Measurements from ENCODE around the gene ADGRB3. TPM values are rescaled to one million over a fixed set of nuclear protein-coding genes. Genes with fewer than 3 reads are reported as not detected.

The ADGRB3 gene
- total RNA-seq, 1 experiment from 2014 or later: 2.0 TPM

DNA sequence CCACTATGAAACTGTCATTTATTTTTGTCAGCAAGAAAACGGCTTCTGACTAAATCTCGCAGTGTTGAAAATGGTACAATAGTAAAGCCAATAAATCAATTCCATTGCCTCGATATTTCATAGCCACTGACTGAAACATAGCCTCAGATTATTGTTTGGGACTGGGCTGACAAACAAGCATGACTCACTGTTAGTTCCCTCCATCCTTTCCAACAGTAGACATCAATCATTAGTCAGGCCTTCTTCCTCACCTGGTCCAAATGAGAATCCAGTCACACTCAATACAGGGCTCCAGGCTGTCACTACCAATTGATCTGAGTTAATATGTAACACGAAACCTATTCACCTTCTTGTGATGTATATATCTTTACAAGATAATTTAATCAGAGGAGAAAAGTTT is 66.1 kb downstream of the ADGRB3 start:
- no peak for DNase-seq (ENCODE audit: low read depth)

DNA sequence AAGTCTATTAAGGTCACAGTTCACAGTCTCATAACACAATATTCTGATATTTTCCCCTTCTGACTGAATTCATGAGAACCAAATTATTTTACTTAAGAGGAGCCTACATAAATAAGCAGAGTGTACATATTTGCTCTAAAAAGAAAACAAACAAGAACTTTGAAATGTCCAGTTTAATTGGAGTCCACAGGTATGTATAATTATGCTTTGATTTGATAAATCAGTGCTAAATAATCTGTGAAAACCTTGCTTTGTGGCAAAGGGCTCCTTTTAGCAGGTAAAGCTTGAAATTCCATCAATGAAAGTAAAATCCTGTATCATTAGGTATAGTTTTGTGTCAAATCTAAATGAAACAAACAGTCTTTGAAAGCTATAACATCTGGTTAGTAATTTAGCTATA is 69.4 kb downstream of the ADGRB3 start:
- DNase-seq (ENCODE audit: low read depth): no peak

DNA sequence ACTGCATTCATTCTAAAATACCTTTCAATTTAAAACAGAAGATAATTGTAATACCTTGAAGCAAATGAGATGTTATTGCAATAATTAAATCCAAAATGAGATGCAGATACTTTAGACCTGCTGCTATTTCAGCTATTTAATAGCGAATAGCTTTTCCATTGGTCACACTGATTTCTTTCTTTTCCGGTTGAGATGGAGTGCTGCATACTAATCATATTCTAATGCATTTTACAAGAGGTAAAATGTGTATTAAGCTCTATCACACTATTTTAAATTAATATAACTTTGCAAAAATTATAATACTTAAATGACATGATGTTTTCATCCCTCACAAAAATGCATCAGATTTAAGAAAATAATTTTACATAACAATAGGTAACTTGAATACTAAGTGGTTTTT is 74.0 kb downstream of the ADGRB3 start:
- no peak for DNase-seq (ENCODE audit: low read depth)

DNA sequence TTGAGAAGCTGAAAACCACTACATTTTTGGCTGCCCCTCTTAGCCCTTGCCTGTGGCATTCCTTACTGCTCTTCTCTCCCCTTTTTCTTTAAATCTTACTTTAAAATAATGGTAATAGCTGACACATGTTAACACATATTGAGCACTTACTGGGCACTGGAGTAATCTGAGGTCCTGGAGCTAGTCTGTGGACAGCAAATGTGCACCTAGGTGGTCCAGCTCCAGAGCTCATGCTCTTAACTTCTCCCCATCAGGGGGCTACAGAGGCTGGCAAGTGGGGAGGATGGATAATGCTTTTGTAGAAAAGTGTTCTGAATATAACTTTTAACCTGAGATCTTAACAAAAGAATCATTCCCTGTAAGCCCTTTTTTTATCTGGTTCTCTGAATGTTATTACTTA is 74.8 kb downstream of the ADGRB3 start:
- no peak for DNase-seq (ENCODE audit: low read depth)

DNA sequence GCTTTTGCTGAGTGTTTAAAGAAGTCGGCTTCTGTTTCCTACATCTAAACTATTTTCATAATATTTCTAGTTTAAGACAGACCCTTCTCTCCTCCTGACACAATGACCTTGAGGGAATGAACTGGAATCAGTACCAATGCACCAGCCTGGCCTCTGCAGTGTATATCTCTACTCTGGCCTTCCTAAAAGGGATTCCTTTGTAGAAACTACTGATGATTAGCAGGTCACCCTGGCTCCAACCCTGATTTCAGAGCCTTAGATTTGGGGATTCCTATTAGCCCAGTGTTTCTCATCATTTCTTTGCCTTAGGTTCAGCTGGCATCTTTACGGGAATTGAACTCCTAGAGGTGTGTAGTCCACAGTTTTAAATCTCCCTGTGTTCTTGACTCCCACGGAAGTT is 75.4 kb downstream of the ADGRB3 start:
- DNase-seq (ENCODE audit: low read depth): no peak

DNA sequence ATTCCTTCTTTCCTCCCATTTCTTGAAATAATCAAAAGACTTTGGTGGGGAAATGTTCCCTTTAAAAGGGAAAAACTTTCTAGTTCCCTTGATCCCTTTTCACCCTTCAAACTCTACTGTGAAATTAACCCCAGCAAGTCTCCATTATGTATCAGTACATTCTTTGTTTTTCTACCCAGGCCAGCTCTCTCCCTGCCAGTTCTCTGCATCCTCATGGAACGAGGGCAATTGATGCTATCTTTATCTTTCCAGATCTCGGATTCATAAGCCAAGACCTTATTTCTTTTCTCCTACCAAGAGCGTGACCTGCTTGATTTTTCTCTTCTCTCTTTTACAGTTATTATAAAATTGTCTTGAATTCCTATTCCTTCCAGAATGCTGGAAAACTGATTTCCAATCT is 75.8 kb downstream of the ADGRB3 start:
- no peak for DNase-seq (ENCODE audit: low read depth)

DNA sequence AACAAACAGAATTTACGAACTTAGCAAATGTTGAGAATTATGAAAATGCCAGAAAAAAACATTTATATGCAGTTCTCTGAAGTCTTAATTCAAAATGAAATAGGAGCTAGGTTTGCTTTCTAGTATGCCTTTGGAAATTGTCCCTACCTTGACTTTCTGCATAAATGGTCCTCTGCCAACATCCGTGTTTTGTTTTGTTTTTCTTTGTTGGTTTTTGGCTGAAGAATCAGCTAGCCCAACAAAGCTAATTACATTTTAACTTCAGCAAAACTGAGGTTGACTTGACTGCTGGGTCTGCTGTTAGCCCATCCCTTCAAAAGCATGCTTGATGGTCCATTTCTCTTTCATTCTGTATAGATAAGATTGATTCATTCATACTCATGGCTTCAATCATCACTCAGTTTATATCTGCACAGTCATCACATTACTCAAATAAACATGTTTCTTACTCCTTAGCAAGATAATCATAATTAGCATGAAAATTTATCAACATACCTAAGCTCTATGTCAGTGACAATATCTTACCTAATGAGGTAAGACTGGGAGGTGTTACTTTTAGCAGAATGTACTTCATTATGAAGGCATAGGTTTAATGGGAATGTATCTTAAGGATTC is 76.4 kb downstream of the ADGRB3 start:
- DNase-seq (ENCODE audit: low read depth): no peak

DNA sequence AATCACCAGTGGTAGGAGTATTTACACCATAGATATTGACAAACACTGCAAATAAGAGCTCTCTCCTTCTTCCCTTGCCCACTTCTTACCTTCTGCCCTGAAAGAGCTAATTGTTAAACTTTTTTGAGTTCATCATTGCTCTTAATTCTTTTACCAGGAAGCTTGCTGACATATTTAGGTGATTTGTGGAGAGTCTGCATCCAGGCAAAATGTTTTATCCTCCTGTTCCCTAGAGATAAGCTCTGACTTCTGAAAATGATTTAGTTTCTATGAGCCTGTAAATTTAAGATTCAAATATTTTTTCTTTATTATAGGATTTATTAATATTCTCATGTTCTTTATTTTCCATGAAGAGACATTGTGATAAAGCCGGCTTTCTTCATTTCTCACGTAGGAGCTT is 81.5 kb downstream of the ADGRB3 start:
- DNase-seq (ENCODE audit: low read depth): no peak

DNA sequence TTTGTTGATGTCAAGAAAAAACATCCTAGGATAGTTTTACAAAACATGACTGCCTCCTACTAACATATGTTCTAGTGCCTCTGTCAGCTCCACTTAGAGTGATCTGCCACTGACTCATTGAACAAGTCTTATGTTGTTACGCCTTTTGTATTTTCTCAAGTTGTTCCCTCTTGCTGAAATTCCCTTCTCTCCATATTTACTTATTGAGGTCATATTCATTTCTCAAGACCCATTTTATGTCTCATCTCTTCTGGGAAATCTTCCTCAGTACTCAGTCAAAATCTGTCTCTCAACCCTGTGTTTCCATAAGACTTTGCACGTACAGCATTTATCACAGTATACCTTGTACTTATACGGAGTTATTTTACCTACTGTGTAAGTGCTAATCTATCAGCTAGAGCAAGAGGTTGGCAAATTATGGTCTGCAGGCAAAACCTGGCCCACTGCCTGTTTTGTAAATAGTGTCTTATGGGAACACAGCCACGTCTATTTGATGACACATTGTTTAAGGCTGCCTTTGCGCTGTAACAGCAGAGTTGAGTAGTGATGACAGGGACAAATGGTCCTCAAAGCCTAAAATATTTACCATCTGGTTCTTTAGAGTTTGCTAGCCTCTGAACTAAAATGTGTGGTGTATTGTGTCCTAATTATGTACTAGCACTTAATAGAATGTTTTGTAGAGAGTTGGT is 83.4 kb downstream of the ADGRB3 start:
- DNase-seq (ENCODE audit: low read depth): peak; percentile 59

DNA sequence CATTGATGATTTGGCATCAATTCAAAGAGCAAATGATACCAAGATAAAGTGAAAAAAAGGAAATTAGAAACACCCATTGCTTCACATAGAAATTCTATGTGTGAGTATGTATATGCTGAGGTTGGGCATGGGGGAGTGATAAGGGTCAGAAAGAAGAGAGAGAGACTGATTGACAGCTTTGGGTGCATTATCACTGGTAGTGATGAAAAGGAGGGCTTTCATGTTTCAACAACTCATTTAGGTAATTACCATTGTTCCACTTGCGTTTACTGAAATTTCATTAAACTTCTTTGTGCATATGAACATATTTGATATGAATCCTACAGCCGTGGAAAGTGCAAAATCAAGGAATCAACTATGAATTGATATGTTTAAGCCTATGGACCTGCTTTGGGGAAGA is 84.7 kb downstream of the ADGRB3 start:
- DNase-seq (ENCODE audit: low read depth): no peak

DNA sequence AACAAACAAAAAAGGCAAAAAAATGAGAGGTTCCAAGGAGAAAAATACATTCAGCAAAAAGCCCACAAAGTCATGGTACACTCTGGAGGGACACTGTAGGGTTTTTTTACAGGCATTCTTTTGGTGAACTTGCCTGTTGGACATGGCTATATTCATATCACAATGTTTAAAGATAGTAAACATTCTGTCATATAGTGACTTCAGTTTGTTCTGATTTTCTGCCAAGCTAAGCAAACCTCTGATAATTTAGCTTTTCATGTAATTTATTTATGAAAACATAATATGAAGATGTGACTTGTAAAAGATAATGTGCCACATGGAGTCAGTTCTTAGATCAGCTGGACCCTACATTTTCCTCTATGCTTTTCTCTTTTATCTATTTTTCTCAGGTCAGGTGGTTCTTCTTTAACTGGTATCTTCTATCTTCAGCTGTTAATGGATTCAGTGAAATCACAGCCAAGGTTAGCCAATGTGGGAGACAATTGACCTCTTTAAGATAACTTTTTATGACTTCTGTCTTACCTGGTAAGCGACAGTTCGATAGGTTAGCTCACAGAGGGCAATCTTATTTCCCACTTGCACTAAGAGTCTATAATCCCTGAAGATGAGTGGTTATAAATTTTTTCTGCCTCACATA is 87.9 kb downstream of the ADGRB3 start:
- DNase-seq (ENCODE audit: low read depth): no peak

DNA sequence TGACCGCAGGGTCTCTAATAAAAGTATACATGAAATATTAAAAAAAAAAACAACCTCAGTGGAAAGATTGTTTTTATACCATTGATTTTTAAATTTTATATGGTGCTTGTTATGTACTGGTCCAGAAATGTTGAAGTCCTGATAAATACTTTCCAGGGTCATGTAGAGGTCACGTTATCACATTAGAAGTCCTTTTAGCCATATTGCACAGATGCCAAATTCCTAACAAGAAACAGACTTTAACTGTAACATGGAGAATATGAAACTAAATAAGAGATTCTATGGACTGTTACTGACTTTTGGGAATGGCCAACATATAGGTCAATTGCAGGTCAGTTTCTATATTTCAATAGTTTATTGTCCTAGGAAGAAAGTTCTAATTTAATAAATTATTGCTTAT is 89.0 kb downstream of the ADGRB3 start:
- DNase-seq (ENCODE audit: low read depth): no peak

DNA sequence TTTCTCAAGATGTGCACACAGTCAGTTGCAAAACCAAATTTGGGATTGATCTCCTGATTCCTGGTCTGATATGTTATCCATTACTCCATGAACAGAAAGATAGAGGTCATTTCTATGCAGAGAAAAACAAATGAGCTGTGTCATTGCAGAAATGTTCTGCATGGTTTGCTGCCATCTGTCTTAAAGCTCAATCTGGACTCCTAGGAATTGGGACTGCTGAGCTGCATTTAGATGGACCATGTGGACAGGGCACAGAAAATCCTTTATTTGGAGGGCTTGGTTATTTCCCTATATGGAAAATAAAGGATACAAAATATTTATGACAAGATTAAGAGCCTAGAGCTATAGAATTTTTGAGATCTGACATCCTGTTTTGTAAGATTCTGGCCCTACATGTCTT is 91.3 kb downstream of the ADGRB3 start:
- no peak for DNase-seq (ENCODE audit: low read depth)

DNA sequence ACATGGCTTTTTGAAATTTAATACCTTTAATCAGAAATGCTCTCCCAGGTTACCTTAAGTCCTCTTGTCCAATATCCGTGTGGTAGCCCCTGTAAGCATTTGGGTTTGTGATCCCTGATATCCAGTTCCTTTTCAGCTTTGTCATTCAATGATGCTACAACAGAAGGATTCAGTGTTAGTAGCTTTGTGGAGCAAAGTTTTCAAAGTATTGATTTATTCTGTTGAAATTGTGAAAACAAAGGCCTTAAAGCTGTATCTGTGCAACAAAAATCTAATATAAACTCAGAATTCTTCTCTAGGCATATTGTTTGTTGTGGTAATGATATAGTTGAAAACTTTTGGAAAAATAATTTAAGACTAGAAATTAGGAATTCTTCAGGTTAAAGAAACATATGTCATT is 91.9 kb downstream of the ADGRB3 start:
- DNase-seq (ENCODE audit: low read depth): no peak

DNA sequence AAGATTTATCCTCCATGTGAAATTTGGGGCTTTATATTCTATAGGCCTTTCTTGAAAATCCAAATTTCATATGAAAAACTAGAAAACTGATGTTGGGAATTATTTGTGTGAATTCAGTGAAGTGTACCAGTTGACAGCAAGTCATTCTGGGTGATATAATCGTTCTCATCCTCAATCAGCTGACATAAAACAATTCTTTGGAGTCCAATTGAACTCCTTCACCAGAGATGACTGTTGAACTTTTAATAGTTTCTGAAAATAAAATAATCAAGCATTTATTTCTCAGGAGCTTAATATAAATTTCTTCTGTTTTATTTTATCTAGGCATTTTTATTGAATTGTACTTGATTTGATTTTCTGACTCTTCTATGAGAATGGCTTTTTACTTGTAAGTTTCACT is 92.6 kb downstream of the ADGRB3 start:
- no peak for DNase-seq (ENCODE audit: low read depth)

DNA sequence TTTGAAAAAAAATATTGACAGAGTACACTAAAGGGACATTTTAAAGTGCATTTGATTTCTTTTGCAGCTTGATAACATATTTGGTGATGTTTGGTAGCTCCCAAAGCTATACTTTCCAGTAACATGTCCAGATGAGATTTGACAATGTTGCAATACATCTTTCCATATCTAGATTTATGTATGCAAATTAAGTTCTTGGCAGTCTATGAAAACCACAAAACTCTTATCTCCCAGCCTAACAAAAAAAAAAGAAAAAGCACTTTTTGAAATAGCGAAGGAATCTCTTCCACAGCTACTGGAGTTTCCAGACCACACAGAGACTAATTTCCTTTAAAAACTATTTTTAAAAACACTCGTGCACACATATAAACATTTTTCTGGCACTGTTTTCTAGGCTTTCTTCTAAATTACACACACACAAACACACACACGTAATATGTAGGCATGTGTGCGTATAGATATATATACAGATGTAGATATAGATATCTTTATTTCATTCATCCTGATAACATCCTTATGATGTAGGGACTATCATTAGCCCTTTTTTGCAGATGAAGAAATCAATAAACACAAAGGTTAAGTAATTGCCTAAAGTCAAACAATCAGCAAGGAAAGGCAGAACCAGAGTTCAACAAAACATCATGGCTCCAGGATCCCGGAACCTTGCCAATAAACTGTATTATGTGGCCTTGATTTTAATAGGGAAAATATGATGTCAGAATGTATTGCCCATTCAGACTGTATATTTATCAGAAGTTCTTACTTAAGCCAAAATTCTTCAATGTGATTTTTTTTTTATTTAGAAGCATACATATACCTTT is 93.3 kb downstream of the ADGRB3 start:
- DNase-seq (ENCODE audit: low read depth): no peak

DNA sequence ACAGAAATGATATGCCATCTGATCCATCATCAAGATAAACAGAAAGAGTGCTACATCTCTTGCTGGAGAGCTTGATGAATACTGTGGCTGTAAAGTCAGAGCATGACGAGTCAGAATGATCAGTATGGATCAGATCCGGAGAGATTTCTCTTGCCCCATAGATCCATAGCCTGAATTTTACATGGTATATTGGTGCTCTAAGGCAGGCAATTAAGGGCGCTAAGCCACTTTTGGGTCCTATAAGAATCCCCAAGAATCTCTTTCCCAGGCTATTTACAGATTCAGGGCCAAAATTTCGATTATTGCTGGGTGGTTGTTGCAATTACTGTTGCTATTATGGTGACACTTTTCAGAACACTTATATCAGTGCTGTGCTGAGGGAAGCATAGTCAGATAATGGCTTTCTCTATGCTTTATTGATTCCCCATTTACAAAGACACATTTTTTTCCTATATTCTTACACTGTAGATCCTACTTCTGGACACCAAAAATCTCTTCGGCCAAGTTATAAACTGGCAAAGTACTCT is 94.4 kb downstream of the ADGRB3 start:
- no peak for DNase-seq (ENCODE audit: low read depth)

DNA sequence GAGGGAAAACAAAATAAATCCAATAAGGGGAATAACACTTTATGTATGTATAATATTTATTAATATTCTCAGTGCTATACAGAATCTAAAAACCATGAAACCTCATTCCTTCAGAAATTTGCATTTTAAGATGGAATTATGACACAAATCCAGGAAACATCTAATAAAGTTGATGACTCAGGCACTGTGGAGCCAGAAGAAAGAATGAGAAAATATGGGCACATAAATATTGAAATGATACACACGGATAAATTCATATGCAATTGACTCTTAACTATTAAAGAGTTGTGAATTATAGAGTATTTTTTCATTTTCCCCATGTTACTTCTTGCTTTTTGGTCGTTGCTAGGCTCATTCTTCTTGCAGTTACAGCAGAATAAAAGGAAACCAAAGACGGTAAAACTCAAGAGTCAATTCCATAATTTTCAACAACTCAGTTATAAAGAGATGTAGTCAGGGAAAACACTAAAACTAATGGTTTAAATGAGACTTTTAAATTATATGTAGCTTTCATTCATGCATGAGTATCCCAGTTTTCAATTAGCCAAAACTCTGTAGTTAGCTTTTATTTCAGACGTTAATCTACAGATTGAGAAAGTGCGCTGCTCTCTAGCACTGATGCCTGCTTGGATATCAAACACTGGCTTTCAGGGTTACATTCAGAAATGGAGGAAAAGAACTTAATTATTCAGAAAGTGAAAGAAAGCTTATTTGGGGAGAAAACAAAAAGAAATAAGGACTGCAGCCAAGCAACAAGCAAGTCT is 95.4 kb downstream of the ADGRB3 start:
- no peak for DNase-seq (ENCODE audit: low read depth)

DNA sequence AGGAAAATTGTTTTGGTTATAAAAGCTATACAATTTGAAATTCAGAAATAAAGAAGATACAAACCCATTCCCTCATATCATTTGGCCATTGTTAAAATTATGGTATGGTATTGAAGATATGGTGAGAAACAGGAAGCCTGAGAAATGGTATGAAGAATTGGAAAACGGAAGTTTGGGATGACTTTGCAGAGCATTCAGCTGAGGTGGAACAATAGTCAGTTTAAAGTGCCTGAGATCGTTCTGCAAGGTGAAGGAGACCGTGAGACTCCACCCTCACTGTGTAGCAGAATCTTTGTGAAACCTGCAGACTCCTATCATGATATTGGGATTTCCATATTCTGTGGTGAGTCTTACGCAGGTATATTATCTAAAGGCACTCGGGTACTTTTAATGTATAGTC is 97.3 kb downstream of the ADGRB3 start:
- DNase-seq (ENCODE audit: low read depth): no peak

DNA sequence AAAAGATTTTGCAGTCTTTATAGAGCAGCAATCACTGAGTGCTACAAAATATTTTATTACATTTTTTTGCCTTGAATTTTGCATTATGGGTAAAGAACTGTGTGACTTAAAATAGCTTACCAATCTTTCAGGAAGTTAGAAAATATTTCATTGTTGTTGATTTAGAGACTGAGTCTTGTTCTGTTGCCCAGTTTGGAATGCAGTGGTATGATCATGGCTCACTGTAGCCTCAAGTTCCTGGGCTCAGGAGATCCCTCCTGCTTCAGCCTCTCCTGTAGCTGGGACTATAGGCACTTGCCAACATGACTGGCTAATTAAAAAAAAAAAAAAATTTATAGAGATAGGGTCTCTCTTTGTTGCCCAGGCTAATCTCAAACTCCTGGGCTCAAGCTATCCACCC is 100.8 kb downstream of the ADGRB3 start:
- DNase-seq (ENCODE audit: low read depth): no peak

DNA sequence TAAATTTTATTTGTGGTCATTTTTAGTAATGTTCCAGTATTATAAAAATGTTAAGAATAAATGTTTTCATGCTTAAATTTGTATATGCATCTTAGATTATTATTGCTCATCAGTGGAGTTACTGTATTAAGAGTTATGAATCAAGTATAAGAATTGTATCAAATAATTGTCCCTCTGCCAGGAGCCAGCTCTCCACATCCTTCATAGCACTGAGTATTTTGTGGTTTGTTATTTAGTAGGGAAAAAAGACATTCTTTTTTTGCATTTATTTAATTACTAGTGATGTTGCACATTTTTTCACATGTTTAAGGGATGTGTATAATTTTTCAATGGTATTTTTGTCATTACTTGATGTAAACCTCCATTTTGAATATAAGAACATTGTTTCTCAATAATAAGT is 102.0 kb downstream of the ADGRB3 start:
- DNase-seq (ENCODE audit: low read depth): no peak

DNA sequence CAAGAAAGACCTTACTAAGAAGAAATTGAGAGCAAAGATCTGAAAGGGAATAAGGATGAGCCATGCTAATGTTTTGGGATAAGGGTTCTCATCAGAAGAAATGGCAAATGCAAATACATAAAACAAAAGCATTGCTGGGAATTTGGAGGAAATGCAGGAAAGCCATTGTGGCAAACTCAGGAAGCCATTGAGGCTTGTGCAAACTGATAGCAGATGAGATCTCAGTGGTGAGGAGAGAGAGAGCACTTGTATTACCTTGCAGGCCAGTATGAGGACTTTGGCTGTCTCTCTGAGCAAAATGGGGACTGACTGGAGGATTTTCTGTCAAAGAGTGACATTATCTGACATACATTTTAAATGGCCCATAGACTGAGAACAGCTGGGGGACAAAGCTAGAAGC is 103.0 kb downstream of the ADGRB3 start:
- no peak for DNase-seq (ENCODE audit: low read depth)

Data from M059J (cell line).